NCI-H146 treated with DMSO at 0.1 percent for 48 hours (cell line): ENCODE results near the gene MMP8.

Source experiments
- DNase-seq: peaks from one replicate; lab custom pipeline; 2025; ENCODE audit not compliant: unreplicated experiment; lab: John Stamatoyannopoulos, UW

MMP8 gene

GRCh38 chr11:102727890-102728289 lies 3.1 kb upstream of the MMP8 start:
- DNase-seq, result no peak

- DNase-seq, result no peak
Observed at GRCh38 chr11:102722821-102723220, 1.9 kb downstream of the MMP8 start.

- DNase-seq, result no peak
Observed at GRCh38 chr11:102719620-102720277, 5.0 kb downstream of the MMP8 start.

GRCh38 chr11:102717280-102717679 lies 7.5 kb downstream of the MMP8 start:
- DNase-seq, result no peak

- DNase-seq, result no peak
Observed at GRCh38 chr11:102716527-102716926, 8.2 kb downstream of the MMP8 start.

GRCh38 chr11:102712137-102712536 lies 12.6 kb downstream of the MMP8 start:
- DNase-seq, result no peak

- DNase-seq, result no peak
Observed at GRCh38 chr11:102709201-102709945, 15.4 kb downstream of the MMP8 start.

GRCh38 chr11:102708654-102709053 lies 16.1 kb downstream of the MMP8 start:
- DNase-seq, result no peak

GRCh38 chr11:102705626-102706025 lies 19.1 kb downstream of the MMP8 start, which contains the start of gene MMP27:
TSS of gene MMP27 (minus strand) at chr11:102705769. CDS start at chr11:102705714, 55 bp downstream.
- DNase-seq, result no peak

GRCh38 chr11:102704841-102705240 lies 19.9 kb downstream of the MMP8 start:
- DNase-seq, result no peak

GRCh38 chr11:102703826-102704493 lies 20.8 kb downstream of the MMP8 start:
- no peak for DNase-seq

GRCh38 chr11:102695201-102695600 lies 29.6 kb downstream of the MMP8 start:
- DNase-seq, result no peak

- no peak for DNase-seq
Observed at GRCh38 chr11:102685754-102686153, 39.0 kb downstream of the MMP8 start.

GRCh38 chr11:102685338-102685737 lies 39.4 kb downstream of the MMP8 start:
- no peak for DNase-seq

- no peak for DNase-seq
Observed at GRCh38 chr11:102683277-102683676, 41.5 kb downstream of the MMP8 start.

GRCh38 chr11:102680945-102681344 lies 43.8 kb downstream of the MMP8 start:
- DNase-seq, result no peak

- no peak for DNase-seq
Observed at GRCh38 chr11:102678022-102678421, 46.7 kb downstream of the MMP8 start.

- DNase-seq, result no peak
Observed at GRCh38 chr11:102676084-102676483, 48.7 kb downstream of the MMP8 start.

- no peak for DNase-seq
Observed at GRCh38 chr11:102669664-102670063, 55.1 kb downstream of the MMP8 start.

GRCh38 chr11:102666331-102666957 lies 58.3 kb downstream of the MMP8 start:
- DNase-seq, result peak; percentile 9

- no peak for DNase-seq
Observed at GRCh38 chr11:102664001-102664752, 60.6 kb downstream of the MMP8 start.
